ENCODE results near the gene FAM3A. TPM values are rescaled to one million over a fixed set of nuclear protein-coding genes. Genes with fewer than 3 reads are reported as not detected.

Gene FAM3A
- total RNA-seq, 1 experiment from 2014 or later: 25.0 TPM

- DNase-seq (ENCODE audit: low spot score) (no peak), ATAC-seq (no peak)
- Mint-ChIP-seq H3K9me3 (no peaks in the 10 kb centered on the region), H3K4me3 (no peak overlapping the region), H3K4me1 (peaks cover 3% of the 10 kb centered on the region; the same call in 1 of the 2 replicates), H3K36me3 (no peaks in the 10 kb centered on the region; the same call in 1 of the 2 replicates), H3K27ac (no peak overlapping the region; the same call in 1 of the 2 replicates), H3K27me3 (ENCODE audit: low read depth) (no peaks in the 10 kb centered on the region)
- ChIA-PET CTCF (interaction anchor here (0.6 kb wide), 1 partner anchor 110 kb away, joined by 4 read pairs; no protein-coding TSS in a partner anchor), POLR2A (no interaction called here)
- TF ChIP-seq, protein P1, sequence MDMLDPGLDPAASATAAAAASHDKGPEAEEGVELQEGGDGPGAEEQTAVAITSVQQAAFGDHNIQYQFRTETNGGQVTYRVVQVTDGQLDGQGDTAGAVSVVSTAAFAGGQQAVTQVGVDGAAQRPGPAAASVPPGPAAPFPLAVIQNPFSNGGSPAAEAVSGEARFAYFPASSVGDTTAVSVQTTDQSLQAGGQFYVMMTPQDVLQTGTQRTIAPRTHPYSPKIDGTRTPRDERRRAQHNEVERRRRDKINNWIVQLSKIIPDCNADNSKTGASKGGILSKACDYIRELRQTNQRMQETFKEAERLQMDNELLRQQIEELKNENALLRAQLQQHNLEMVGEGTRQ (CRISPR knock-in tag; IDR thresholded peaks at IDR 0.05): no peak
- no peak for TF ChIP-seq ZNF396 (CRISPR knock-in tag; IDR thresholded peaks at IDR 0.05; ENCODE audit: borderline replicate concordance)
- TF ChIP-seq MYBL2 (CRISPR knock-in tag; IDR thresholded peaks at IDR 0.05): no peak
- TF ChIP-seq OVOL2 (CRISPR knock-in tag; IDR thresholded peaks at IDR 0.05; ENCODE audit: borderline replicate concordance): no peak
- TF ChIP-seq SMAD3 (CRISPR knock-in tag; IDR thresholded peaks at IDR 0.05; ENCODE audit: borderline replicate concordance): no peak
- no peak for TF ChIP-seq ELF4 (CRISPR knock-in tag; IDR thresholded peaks at IDR 0.05; ENCODE audit: low read depth)
- TF ChIP-seq ETV6 (CRISPR knock-in tag; IDR thresholded peaks at IDR 0.05): no peak
- no peak for TF ChIP-seq PRRX2 (CRISPR knock-in tag; IDR thresholded peaks at IDR 0.05)
- TF ChIP-seq, protein P2, sequence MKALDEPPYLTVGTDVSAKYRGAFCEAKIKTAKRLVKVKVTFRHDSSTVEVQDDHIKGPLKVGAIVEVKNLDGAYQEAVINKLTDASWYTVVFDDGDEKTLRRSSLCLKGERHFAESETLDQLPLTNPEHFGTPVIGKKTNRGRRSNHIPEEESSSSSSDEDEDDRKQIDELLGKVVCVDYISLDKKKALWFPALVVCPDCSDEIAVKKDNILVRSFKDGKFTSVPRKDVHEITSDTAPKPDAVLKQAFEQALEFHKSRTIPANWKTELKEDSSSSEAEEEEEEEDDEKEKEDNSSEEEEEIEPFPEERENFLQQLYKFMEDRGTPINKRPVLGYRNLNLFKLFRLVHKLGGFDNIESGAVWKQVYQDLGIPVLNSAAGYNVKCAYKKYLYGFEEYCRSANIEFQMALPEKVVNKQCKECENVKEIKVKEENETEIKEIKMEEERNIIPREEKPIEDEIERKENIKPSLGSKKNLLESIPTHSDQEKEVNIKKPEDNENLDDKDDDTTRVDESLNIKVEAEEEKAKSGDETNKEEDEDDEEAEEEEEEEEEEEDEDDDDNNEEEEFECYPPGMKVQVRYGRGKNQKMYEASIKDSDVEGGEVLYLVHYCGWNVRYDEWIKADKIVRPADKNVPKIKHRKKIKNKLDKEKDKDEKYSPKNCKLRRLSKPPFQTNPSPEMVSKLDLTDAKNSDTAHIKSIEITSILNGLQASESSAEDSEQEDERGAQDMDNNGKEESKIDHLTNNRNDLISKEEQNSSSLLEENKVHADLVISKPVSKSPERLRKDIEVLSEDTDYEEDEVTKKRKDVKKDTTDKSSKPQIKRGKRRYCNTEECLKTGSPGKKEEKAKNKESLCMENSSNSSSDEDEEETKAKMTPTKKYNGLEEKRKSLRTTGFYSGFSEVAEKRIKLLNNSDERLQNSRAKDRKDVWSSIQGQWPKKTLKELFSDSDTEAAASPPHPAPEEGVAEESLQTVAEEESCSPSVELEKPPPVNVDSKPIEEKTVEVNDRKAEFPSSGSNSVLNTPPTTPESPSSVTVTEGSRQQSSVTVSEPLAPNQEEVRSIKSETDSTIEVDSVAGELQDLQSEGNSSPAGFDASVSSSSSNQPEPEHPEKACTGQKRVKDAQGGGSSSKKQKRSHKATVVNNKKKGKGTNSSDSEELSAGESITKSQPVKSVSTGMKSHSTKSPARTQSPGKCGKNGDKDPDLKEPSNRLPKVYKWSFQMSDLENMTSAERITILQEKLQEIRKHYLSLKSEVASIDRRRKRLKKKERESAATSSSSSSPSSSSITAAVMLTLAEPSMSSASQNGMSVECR (CRISPR knock-in tag; IDR thresholded peaks at IDR 0.05; ENCODE audit: borderline replicate concordance): no peak
- no peak for TF ChIP-seq ZNF416 (CRISPR knock-in tag; IDR thresholded peaks at IDR 0.05)
- no peak for TF ChIP-seq NFYB (CRISPR knock-in tag; conservative IDR thresholded peaks at IDR 0.05; ENCODE audit: low read depth)
- no peak for TF ChIP-seq ZNF232 (CRISPR knock-in tag; IDR thresholded peaks at IDR 0.05)
These were observed 32.7 kb downstream of the FAM3A start for GRCh38 chrX:154483325-154483724.

DNA sequence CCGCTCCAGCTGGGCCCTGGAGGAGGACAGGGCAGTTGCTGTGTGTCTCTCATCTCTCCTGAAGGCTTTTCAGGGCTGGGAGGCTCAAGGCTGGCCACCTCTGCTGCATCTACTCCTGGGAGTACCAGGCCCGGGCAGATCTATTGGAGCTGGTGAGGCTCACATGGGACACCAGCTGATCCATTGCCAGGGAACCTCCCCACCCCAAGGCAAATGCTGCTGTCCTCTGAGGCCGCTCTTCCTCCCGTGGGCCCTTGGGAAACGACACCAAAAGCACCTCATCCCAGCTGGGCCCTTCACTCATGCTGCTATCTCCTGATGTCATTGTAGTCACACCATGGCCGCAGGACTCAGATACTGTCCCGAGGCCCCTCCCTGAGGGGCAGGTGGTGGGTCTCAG, 33.2 kb downstream of the FAM3A start:
- no peaks in the 10 kb centered on the region for H3K27me3 Mint-ChIP-seq (ENCODE audit: low read depth)
- DNase-seq (ENCODE audit: low spot score) (no peak), ATAC-seq (no peak)
- no peak overlapping the region for H3K27ac Mint-ChIP-seq
- no peaks in the 10 kb centered on the region for H3K9me3 Mint-ChIP-seq
- no peaks in the 10 kb centered on the region; the same call in 1 of the 2 replicates for H3K36me3 Mint-ChIP-seq
- ChIA-PET POLR2A (no interaction called here), CTCF (interaction anchor here (0.6 to 0.9 kb wide), 2 partner anchors 44 to 58 kb away, joined by 4 to 6 read pairs; no protein-coding TSS in a partner anchor)
- no peak overlapping the region for H3K4me3 Mint-ChIP-seq
- peaks cover 3% of the 10 kb centered on the region; the same call in 1 of the 2 replicates for H3K4me1 Mint-ChIP-seq
- TF ChIP-seq ZNF232 (CRISPR knock-in tag; IDR thresholded peaks at IDR 0.05): no peak
- TF ChIP-seq GRHL2 (CRISPR knock-in tag; IDR thresholded peaks at IDR 0.05; ENCODE audit: insufficient replicate concordance, severe bottlenecking): no peak
- TF ChIP-seq ZNF219 (CRISPR knock-in tag; IDR thresholded peaks at IDR 0.05; ENCODE audit: borderline replicate concordance): no peak
- TF ChIP-seq ZMAT4 (CRISPR knock-in tag; IDR thresholded peaks at IDR 0.05): no peak
- no peak for TF ChIP-seq TCF7 (CRISPR knock-in tag; IDR thresholded peaks at IDR 0.05; ENCODE audit: low read depth)
- TF ChIP-seq, protein P3, sequence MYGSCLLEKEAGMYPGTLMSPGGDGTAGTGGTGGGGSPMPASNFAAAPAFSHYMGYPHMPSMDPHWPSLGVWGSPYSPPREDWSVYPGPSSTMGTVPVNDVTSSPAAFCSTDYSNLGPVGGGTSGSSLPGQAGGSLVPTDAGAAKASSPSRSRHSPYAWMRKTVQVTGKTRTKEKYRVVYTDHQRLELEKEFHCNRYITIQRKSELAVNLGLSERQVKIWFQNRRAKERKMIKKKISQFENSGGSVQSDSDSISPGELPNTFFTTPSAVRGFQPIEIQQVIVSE (CRISPR knock-in tag; IDR thresholded peaks at IDR 0.05; ENCODE audit: borderline replicate concordance): no peak
- TF ChIP-seq, protein P4, sequence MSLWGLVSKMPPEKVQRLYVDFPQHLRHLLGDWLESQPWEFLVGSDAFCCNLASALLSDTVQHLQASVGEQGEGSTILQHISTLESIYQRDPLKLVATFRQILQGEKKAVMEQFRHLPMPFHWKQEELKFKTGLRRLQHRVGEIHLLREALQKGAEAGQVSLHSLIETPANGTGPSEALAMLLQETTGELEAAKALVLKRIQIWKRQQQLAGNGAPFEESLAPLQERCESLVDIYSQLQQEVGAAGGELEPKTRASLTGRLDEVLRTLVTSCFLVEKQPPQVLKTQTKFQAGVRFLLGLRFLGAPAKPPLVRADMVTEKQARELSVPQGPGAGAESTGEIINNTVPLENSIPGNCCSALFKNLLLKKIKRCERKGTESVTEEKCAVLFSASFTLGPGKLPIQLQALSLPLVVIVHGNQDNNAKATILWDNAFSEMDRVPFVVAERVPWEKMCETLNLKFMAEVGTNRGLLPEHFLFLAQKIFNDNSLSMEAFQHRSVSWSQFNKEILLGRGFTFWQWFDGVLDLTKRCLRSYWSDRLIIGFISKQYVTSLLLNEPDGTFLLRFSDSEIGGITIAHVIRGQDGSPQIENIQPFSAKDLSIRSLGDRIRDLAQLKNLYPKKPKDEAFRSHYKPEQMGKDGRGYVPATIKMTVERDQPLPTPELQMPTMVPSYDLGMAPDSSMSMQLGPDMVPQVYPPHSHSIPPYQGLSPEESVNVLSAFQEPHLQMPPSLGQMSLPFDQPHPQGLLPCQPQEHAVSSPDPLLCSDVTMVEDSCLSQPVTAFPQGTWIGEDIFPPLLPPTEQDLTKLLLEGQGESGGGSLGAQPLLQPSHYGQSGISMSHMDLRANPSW (CRISPR knock-in tag; conservative IDR thresholded peaks at IDR 0.05; ENCODE audit: low read depth): no peak
- TF ChIP-seq, protein P5, sequence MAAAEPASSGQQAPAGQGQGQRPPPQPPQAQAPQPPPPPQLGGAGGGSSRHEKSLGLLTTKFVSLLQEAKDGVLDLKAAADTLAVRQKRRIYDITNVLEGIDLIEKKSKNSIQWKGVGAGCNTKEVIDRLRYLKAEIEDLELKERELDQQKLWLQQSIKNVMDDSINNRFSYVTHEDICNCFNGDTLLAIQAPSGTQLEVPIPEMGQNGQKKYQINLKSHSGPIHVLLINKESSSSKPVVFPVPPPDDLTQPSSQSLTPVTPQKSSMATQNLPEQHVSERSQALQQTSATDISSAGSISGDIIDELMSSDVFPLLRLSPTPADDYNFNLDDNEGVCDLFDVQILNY (CRISPR knock-in tag; IDR thresholded peaks at IDR 0.05): no peak
- no peak for TF ChIP-seq NFATC4 (CRISPR knock-in tag; IDR thresholded peaks at IDR 0.05)
- TF ChIP-seq, protein P6, sequence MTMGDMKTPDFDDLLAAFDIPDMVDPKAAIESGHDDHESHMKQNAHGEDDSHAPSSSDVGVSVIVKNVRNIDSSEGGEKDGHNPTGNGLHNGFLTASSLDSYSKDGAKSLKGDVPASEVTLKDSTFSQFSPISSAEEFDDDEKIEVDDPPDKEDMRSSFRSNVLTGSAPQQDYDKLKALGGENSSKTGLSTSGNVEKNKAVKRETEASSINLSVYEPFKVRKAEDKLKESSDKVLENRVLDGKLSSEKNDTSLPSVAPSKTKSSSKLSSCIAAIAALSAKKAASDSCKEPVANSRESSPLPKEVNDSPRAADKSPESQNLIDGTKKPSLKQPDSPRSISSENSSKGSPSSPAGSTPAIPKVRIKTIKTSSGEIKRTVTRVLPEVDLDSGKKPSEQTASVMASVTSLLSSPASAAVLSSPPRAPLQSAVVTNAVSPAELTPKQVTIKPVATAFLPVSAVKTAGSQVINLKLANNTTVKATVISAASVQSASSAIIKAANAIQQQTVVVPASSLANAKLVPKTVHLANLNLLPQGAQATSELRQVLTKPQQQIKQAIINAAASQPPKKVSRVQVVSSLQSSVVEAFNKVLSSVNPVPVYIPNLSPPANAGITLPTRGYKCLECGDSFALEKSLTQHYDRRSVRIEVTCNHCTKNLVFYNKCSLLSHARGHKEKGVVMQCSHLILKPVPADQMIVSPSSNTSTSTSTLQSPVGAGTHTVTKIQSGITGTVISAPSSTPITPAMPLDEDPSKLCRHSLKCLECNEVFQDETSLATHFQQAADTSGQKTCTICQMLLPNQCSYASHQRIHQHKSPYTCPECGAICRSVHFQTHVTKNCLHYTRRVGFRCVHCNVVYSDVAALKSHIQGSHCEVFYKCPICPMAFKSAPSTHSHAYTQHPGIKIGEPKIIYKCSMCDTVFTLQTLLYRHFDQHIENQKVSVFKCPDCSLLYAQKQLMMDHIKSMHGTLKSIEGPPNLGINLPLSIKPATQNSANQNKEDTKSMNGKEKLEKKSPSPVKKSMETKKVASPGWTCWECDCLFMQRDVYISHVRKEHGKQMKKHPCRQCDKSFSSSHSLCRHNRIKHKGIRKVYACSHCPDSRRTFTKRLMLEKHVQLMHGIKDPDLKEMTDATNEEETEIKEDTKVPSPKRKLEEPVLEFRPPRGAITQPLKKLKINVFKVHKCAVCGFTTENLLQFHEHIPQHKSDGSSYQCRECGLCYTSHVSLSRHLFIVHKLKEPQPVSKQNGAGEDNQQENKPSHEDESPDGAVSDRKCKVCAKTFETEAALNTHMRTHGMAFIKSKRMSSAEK (CRISPR knock-in tag; IDR thresholded peaks at IDR 0.05; ENCODE audit: borderline replicate concordance): no peak
